NCI-H510A treated with DMSO at 0.1 percent for 48 hours (cell line): ENCODE results near the gene CAMTA1.

Experiments used
- DNase-seq: peaks from one replicate; lab custom pipeline; 2025; lab: John Stamatoyannopoulos, UW

CAMTA1 gene

GRCh38 chr1:6928106-6928885, 143.0 kb downstream of the CAMTA1 start:
- no peak for DNase-seq

GRCh38 chr1:6930732-6931300, 145.6 kb downstream of the CAMTA1 start:
- no peak for DNase-seq

- DNase-seq: no peak
Measured at GRCh38 chr1:6935361-6935883, 150.2 kb downstream of the CAMTA1 start.

- no peak for DNase-seq
Measured at GRCh38 chr1:6935911-6936690, 150.8 kb downstream of the CAMTA1 start.

GRCh38 chr1:6937048-6937447, 151.8 kb downstream of the CAMTA1 start:
- no peak for DNase-seq

- DNase-seq: no peak
Measured at GRCh38 chr1:6939363-6939762, 154.1 kb downstream of the CAMTA1 start.

GRCh38 chr1:6941786-6942185, 156.5 kb downstream of the CAMTA1 start:
- no peak for DNase-seq

- no peak for DNase-seq
Measured at GRCh38 chr1:6942990-6943389, 157.7 kb downstream of the CAMTA1 start.

- DNase-seq: no peak
Measured at GRCh38 chr1:6944434-6944833, 159.2 kb downstream of the CAMTA1 start.

- DNase-seq: no peak
Measured at GRCh38 chr1:6947952-6948351, 162.7 kb downstream of the CAMTA1 start.

GRCh38 chr1:6948416-6948815, 163.2 kb downstream of the CAMTA1 start:
- peak; percentile 48 for DNase-seq

- no peak for DNase-seq
Measured at GRCh38 chr1:6948861-6949260, 163.6 kb downstream of the CAMTA1 start.

GRCh38 chr1:6950001-6950765, 164.9 kb downstream of the CAMTA1 start:
- DNase-seq: no peak

- no peak for DNase-seq
Measured at GRCh38 chr1:6951536-6951935, 166.3 kb downstream of the CAMTA1 start.

GRCh38 chr1:6953216-6953615, 168.0 kb downstream of the CAMTA1 start:
- no peak for DNase-seq

- DNase-seq: no peak
Measured at GRCh38 chr1:6953907-6954364, 168.7 kb downstream of the CAMTA1 start.

GRCh38 chr1:6954591-6954990, 169.3 kb downstream of the CAMTA1 start:
- DNase-seq: no peak

GRCh38 chr1:6955357-6956094, 170.3 kb downstream of the CAMTA1 start:
- peak; percentile 92 for DNase-seq

- peak; percentile 96 for DNase-seq
Measured at GRCh38 chr1:6956488-6957159, 171.4 kb downstream of the CAMTA1 start.

GRCh38 chr1:6957341-6957740, 172.1 kb downstream of the CAMTA1 start:
- DNase-seq: no peak
